Common myeloid progenitor, CD34-positive (primary cell): ENCODE data around the gene RALGAPA2.

Experiments used
- CTCF ChIA-PET: fragments of 350-600 bp; sonication (Branson Sonifier 250); formaldehyde crosslinking; loops from one replicate; lab custom pipeline; 2021; ENCODE audit warnings: antibody characterized with exemption; lab: Charles Lee
- POLR2A ChIA-PET: fragments of 350-600 bp; sonication (Branson Sonifier 250); formaldehyde crosslinking; loops from one replicate; lab custom pipeline; 2021; ENCODE audit warnings: antibody characterized with exemption; lab: Charles Lee
- DNase-seq, 3 donors: peaks; one replicate each; pipeline versions ENCODE4 v3.0.0 to v3.0.0-alpha.2; 2013
- H3K27ac ChIP-seq, 2 experiments: 1 replicate in 1 of 2; 2 replicates in 1 of 2; pipeline ENCODE4 v1.7.0; 2013; ENCODE audit warnings: inconsistent platforms in 2 of 2, low read length in 2 of 2, mild to moderate bottlenecking in 2 of 2, low read depth in 1 of 2, moderate library complexity in 1 of 2; ENCODE audit not compliant: severe bottlenecking in 2 of 2, insufficient read depth in 1 of 2, poor library complexity in 1 of 2
- H3K27me3 ChIP-seq, 5 experiments: replicated peaks in 2 of 5; 1 replicate in 3 of 5; 2 replicates in 2 of 5; pipeline versions ENCODE4 v1.6.1 to v1.7.0; 2013; ENCODE audit warnings: low read length in 4 of 5, mild to moderate bottlenecking in 2 of 5, moderate library complexity in 2 of 5, inconsistent platforms in 1 of 5; ENCODE audit not compliant: insufficient read depth in 5 of 5, control insufficient read depth in 4 of 5
- H3K36me3 ChIP-seq, 4 experiments: 1 replicate in 2 of 4; 2 replicates in 2 of 4; pipeline versions ENCODE4 v1.6.1 to v1.7.0; 2013; ENCODE audit warnings: low read length in 3 of 4, control low read depth in 1 of 4, mild to moderate bottlenecking in 1 of 4; ENCODE audit not compliant: control insufficient read depth in 4 of 4, insufficient read depth in 4 of 4
- H3K4me1 ChIP-seq, 4 experiments: 1 replicate in 3 of 4; 2 replicates in 1 of 4; pipeline versions ENCODE4 v1.6.1 to v1.7.1; 2013; ENCODE audit warnings: low read length in 3 of 4, mild to moderate bottlenecking in 3 of 4, control low read depth in 1 of 4, inconsistent platforms in 1 of 4, moderate library complexity in 1 of 4; ENCODE audit not compliant: control insufficient read depth in 4 of 4, insufficient read depth in 4 of 4; ENCODE audit errors: control extremely low read depth in 1 of 4
- H3K4me3 ChIP-seq, 7 experiments: 1 replicate in 4 of 7; 2 replicates in 3 of 7; pipeline versions ENCODE4 v1.5.1 to v1.7.0; 2013; ENCODE audit warnings: mild to moderate bottlenecking in 7 of 7, low read length in 6 of 7, moderate library complexity in 6 of 7, inconsistent platforms in 2 of 7, low read depth in 2 of 7, control low read depth in 1 of 7; ENCODE audit not compliant: insufficient read depth in 4 of 7, control insufficient read depth in 1 of 7; ENCODE audit errors: extremely low read depth in 1 of 7
- H3K9me3 ChIP-seq, 5 experiments: 1 replicate in 4 of 5; 2 replicates in 1 of 5; pipeline versions ENCODE4 v1.6.1 to v1.7.1; 2013; ENCODE audit warnings: low read length in 4 of 5, mild to moderate bottlenecking in 2 of 5, inconsistent platforms in 1 of 5, low read depth in 1 of 5, moderate library complexity in 1 of 5; ENCODE audit not compliant: control insufficient read depth in 4 of 5, insufficient read depth in 2 of 5; ENCODE audit errors: control extremely low read depth in 1 of 5
- WGBS: methylation state at CpG from one replicate; pipeline ENCODE4 v1.1.5; 2013; ENCODE audit not compliant: insufficient coverage; 5-methylcytosine and 5-hydroxymethylcytosine counted together

The RALGAPA2 gene

DNA sequence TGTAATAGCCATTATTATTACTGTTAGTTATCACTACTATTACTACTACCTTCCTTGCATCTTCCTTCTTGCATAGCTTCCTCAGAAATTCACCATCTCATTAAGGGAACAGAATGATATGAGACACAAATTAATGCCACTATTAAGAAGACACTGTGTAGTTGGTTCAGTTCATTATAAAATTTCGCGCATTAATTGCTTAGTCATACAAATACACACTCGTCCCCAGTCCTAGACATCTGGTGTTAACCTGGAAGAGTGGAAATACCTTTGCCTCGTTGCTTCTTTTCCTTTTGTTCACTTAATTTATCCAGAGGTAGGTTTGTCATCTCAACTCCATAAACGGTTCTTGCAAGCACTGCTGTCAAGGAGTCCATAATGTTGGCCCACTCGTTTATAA is 107.5 kb downstream of the RALGAPA2 start:
- no peak for DNase-seq
- H3K36me3 ChIP-seq: peaks cover 4 to 35% (median 20%) of the 10 kb centered on the region in 4 experiments
- H3K4me3 ChIP-seq: no peak overlapping the region
- ChIA-PET POLR2A (no interaction called here), CTCF (interaction anchor here (1.0 to 4.4 kb wide), 3 partner anchors 9 to 15 kb away, joined by 3 to 27 read pairs (median 4); no protein-coding TSS in a partner anchor)
- WGBS: 100% methylated on average over 4 of the region's 6 CpGs
- H3K9me3 ChIP-seq: no peaks in the 10 kb centered on the region
- no peaks in the 10 kb centered on the region for H3K27me3 ChIP-seq
- H3K27ac ChIP-seq: no peak overlapping the region
- H3K4me1 ChIP-seq: peaks cover 0 to 15% (median 5%) of the 10 kb centered on the region in 4 experiments

DNA sequence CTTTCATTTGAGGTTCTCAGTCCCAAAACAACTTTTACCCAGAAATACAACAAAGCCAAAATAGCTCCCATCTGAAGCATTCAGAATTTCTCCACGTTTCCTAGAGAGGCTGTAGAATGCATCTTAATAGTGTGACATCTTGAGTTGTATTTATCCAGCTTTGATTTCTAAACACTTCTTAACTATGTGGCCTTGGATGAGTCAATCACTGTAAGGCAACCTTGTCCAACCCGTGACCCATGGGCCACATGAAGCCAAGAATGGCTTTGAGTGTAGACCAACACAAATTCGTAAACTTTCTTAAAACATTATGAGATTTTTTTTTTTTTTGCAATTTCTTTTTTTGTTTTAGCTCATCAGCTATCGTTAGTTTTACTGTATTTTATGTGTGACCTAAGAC is 108.1 kb downstream of the RALGAPA2 start:
- Histone ChIP-seq H3K4me3 (no peak overlapping the region), H3K27ac (no peak overlapping the region), H3K9me3 (no peaks in the 10 kb centered on the region), H3K4me1 (peaks cover 0 to 15% (median 5%) of the 10 kb centered on the region in 4 experiments), H3K27me3 (no peaks in the 10 kb centered on the region), H3K36me3 (peaks cover 4 to 31% (median 18%) of the 10 kb centered on the region in 4 experiments)
- ChIA-PET CTCF (interaction anchor here (1.0 to 4.4 kb wide), 3 partner anchors 8 to 15 kb away, joined by 3 to 27 read pairs (median 4); no protein-coding TSS in a partner anchor), POLR2A (no interaction called here)
- no peak for DNase-seq
- WGBS: 100% methylated on average over 1 of the region's 4 CpGs

DNA sequence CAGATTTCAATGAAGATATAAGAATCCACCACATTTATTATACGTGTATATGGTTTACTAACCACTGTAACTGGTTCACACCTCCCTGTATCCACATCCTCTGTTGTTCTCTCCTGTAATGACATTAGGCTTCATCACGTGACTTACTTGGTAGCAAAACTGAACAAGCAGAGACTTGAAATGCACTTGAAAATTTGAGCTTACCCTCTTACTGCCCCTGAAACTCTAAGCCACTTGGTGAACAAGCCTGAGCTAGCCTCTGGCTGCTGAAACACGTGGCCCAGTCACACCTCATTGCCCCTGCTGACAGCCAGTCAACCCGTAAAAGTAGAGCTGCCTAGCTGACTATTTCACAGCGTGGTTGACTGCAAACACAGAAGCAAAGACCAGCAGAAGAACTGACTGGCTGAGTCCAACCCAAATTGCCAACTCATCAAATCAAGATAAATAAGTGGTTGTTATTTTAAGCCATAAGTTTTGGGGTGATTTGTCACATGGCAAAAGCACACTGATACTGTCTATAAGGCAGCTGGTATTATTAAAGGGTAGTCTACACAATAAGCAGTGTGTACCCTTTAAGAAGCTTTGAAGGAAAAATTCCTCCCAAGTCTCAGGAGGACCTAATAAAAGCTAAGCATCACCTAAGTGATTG is 109.0 kb downstream of the RALGAPA2 start:
- 92% methylated on average over 3 of the region's 5 CpGs for WGBS
- ChIA-PET POLR2A (no interaction called here), CTCF (interaction anchor here (4.4 kb wide), 1 partner anchor 10 kb away, joined by 27 read pairs; no protein-coding TSS in a partner anchor)
- Histone ChIP-seq H3K27ac (no peak overlapping the region), H3K36me3 (peaks cover 6 to 33% (median 22%) of the 10 kb centered on the region in 4 experiments), H3K9me3 (no peaks in the 10 kb centered on the region), H3K4me1 (peaks cover 0 to 12% (median 3%) of the 10 kb centered on the region in 4 experiments), H3K4me3 (no peak overlapping the region), H3K27me3 (no peaks in the 10 kb centered on the region)
- no peak for DNase-seq

DNA sequence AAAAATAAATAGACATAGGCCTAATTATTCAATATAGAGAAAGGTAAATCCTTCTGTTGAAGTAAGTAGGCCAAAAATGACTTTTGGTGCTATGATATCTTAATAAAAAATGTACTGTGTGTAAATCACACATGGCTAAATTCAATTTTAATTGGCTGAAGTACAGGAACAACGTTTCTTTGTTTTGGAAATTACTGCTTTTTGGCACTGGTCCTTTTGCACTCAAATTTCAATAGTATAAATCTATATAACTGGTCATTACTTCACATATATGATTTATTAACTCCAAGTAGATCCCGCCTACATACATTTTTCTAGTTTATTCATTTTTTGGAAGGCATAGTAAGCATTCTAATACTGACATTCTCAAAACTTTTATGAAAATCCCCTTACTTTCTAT is 114.5 kb downstream of the RALGAPA2 start:
- POLR2A ChIA-PET: no interaction called here
- no peaks in the 10 kb centered on the region for H3K4me1 ChIP-seq
- 100% methylated on average over 1 of the region's 2 CpGs for WGBS
- H3K9me3 ChIP-seq: no peaks in the 10 kb centered on the region
- no peaks in the 10 kb centered on the region for H3K27me3 ChIP-seq
- no peak overlapping the region for H3K27ac ChIP-seq
- no peak for DNase-seq
- no peak overlapping the region for H3K4me3 ChIP-seq
- CTCF ChIA-PET: interaction anchor here (1.9 kb wide), 1 partner anchor 514 kb away, joined by 4 read pairs; no protein-coding TSS in a partner anchor
- H3K36me3 ChIP-seq: peaks cover 10 to 32% (median 14%) of the 10 kb centered on the region in 4 experiments

DNA sequence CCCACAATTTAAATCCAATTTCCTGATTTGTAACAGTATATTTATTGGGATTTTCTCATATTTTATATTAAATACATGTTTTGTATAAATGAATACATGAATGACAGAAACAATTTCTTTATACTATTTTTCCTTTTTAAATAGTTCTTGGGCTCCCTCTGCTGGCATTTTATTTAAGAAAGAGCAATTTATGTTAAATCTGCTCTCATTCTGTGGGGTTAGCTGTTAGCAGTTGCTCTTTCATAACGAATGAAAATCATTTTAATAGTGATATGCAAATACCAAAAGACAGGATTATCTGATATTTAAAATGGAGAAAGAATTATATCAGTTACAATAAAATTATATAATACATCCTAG is 118.3 kb downstream of the RALGAPA2 start:
- Histone ChIP-seq H3K9me3 (no peaks in the 10 kb centered on the region), H3K27me3 (no peaks in the 10 kb centered on the region), H3K27ac (no peak overlapping the region), H3K4me1 (no peaks in the 10 kb centered on the region), H3K4me3 (no peak overlapping the region), H3K36me3 (peaks cover 12 to 35% (median 20%) of the 10 kb centered on the region in 4 experiments)
- POLR2A ChIA-PET: interaction anchor here (0.6 kb wide), 1 partner anchor 27 kb away, joined by 3 read pairs; no protein-coding TSS in a partner anchor
- DNase-seq: peak; percentile 20 to 65 (median 63)
- WGBS: no CpG with 5 or more reads among the region's 1 CpG
- CTCF ChIA-PET: interaction anchor here (0.8 to 4.1 kb wide), 18 partner anchors 10 to 684 kb away, joined by 3 to 27 read pairs (median 4); no protein-coding TSS in a partner anchor

DNA sequence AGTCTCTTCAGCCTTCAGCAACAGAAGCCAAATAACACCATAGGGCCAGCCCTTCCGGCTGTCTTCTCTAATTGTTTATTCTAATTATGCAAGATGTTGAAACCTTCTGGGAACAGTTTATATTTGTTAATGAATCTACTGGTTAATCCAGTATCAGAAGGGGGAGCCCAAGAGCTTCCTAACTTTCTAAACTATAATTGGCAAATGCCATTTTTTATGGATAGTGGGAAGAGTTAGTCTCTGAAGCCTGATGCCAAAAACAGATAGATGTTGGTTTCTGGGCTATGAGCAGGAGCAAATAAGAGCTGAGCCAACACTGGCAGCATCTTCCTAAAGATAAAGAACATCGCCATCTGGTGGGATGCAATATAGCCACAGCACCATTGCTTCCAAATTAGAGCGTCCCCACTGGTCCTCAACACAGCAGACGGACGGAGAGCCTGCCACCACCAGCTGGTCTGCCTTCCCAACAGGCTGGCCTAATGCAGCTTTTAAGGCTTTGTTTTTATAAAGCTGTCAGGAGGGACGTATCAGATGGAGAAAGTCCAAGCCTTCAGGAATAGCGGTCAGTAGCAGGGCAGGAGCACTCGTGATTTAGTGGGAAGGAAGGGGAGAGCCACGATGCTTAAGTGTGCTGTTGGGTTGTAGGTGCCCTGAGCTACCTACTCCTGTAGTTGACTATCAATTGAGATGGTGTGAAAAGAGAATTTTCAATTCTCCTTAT is 118.8 kb downstream of the RALGAPA2 start:
- 91% methylated on average over 7 of the region's 9 CpGs for WGBS
- no peak overlapping the region for H3K27ac ChIP-seq
- ChIA-PET CTCF (interaction anchor here (0.8 to 4.1 kb wide), 18 partner anchors 11 to 684 kb away, joined by 3 to 27 read pairs (median 4); no protein-coding TSS in a partner anchor), POLR2A (interaction anchor here (0.6 kb wide), 2 partner anchors 28 to 353 kb away, joined by 3 read pairs; no protein-coding TSS in a partner anchor)
- DNase-seq: peak; percentile 46 to 64 (median 64)
- H3K4me3 ChIP-seq: no peak overlapping the region
- H3K9me3 ChIP-seq: no peaks in the 10 kb centered on the region
- H3K27me3 ChIP-seq: no peaks in the 10 kb centered on the region
- no peaks in the 10 kb centered on the region for H3K4me1 ChIP-seq
- H3K36me3 ChIP-seq: peaks cover 12 to 40% (median 21%) of the 10 kb centered on the region in 4 experiments
